ENCODE measurements around the gene CHRNA9.
"Not testable (repeated sequence)": the region's sequence is repeated elsewhere in the genome, so short reads cannot be mapped to it uniquely, and the experiment has no call there.

CHRNA9 gene

GRCh38 chr4:40392241-40392640 is 57.1 kb downstream of the CHRNA9 start:
- not testable (repeated sequence) for FAIRE-seq

- no peak for FAIRE-seq
These were observed 59.1 kb downstream of the CHRNA9 start for GRCh38 chr4:40394236-40394635.

- FAIRE-seq = no peak
These were observed 60.2 kb downstream of the CHRNA9 start for GRCh38 chr4:40395166-40395900.

- FAIRE-seq = no peak
These were observed 61.0 kb downstream of the CHRNA9 start for GRCh38 chr4:40395908-40396793.

GRCh38 chr4:40399578-40399977 is 64.4 kb downstream of the CHRNA9 start:
- FAIRE-seq = no peak

GRCh38 chr4:40401096-40401495 is 66.0 kb downstream of the CHRNA9 start:
- no peak for FAIRE-seq

GRCh38 chr4:40401631-40402030 is 66.5 kb downstream of the CHRNA9 start:
- no peak for FAIRE-seq

- no peak for FAIRE-seq
These were observed 67.4 kb downstream of the CHRNA9 start for GRCh38 chr4:40402556-40402955.

GRCh38 chr4:40403081-40403480 is 67.9 kb downstream of the CHRNA9 start:
- FAIRE-seq = no peak
